Measurements from ENCODE around the gene MAML3.

The MAML3 gene

GRCh38 chr4:140157341-140157740 lies 3.4 kb upstream of the MAML3 start:
- Histone ChIP-seq H3K27me3 (ENCODE audit: insufficient read depth, poor library complexity, severe bottlenecking) (no peaks in the 10 kb centered on the region), H3K4me1 (ENCODE audit: insufficient read depth, poor library complexity, severe bottlenecking) (no peaks in the 10 kb centered on the region), H3K9me3 (ENCODE audit: severe bottlenecking) (no peaks in the 10 kb centered on the region), H3K27ac (ENCODE audit: poor library complexity, severe bottlenecking) (no peak overlapping the region), H3K36me3 (ENCODE audit: low read depth) (no peaks in the 10 kb centered on the region), H3K4me3 (ENCODE audit: severe bottlenecking) (no peak overlapping the region)
- ATAC-seq (ENCODE audit: low read depth) (no peak), DNase-seq (ENCODE audit: low spot score) (no peak)
- TF ChIP-seq, protein P1, sequence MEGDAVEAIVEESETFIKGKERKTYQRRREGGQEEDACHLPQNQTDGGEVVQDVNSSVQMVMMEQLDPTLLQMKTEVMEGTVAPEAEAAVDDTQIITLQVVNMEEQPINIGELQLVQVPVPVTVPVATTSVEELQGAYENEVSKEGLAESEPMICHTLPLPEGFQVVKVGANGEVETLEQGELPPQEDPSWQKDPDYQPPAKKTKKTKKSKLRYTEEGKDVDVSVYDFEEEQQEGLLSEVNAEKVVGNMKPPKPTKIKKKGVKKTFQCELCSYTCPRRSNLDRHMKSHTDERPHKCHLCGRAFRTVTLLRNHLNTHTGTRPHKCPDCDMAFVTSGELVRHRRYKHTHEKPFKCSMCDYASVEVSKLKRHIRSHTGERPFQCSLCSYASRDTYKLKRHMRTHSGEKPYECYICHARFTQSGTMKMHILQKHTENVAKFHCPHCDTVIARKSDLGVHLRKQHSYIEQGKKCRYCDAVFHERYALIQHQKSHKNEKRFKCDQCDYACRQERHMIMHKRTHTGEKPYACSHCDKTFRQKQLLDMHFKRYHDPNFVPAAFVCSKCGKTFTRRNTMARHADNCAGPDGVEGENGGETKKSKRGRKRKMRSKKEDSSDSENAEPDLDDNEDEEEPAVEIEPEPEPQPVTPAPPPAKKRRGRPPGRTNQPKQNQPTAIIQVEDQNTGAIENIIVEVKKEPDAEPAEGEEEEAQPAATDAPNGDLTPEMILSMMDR (IDR thresholded peaks at IDR 0.05; ENCODE audit: poor library complexity, severe bottlenecking), result no peak

GRCh38 chr4:140156529-140157171 lies 2.7 kb upstream of the MAML3 start:
- ATAC-seq (ENCODE audit: low read depth) (no peak), DNase-seq (ENCODE audit: low spot score) (no peak)
- Histone ChIP-seq H3K4me1 (ENCODE audit: insufficient read depth, poor library complexity, severe bottlenecking) (no peaks in the 10 kb centered on the region), H3K27me3 (ENCODE audit: insufficient read depth, poor library complexity, severe bottlenecking) (no peaks in the 10 kb centered on the region), H3K27ac (ENCODE audit: poor library complexity, severe bottlenecking) (no peak overlapping the region), H3K9me3 (ENCODE audit: severe bottlenecking) (no peaks in the 10 kb centered on the region), H3K36me3 (ENCODE audit: low read depth) (no peaks in the 10 kb centered on the region), H3K4me3 (ENCODE audit: severe bottlenecking) (no peak overlapping the region)
- TF ChIP-seq, protein P1 (IDR thresholded peaks at IDR 0.05; ENCODE audit: poor library complexity, severe bottlenecking), result no peak

GRCh38 chr4:140154572-140154891 lies 548 bp upstream of the MAML3 start:
- Histone ChIP-seq H3K27ac (ENCODE audit: poor library complexity, severe bottlenecking) (peak overlapping the region; percentile 15), H3K4me1 (ENCODE audit: insufficient read depth, poor library complexity, severe bottlenecking) (no peaks in the 10 kb centered on the region), H3K9me3 (ENCODE audit: severe bottlenecking) (no peaks in the 10 kb centered on the region), H3K27me3 (ENCODE audit: insufficient read depth, poor library complexity, severe bottlenecking) (no peaks in the 10 kb centered on the region), H3K36me3 (ENCODE audit: low read depth) (no peaks in the 10 kb centered on the region), H3K4me3 (ENCODE audit: severe bottlenecking) (peak overlapping the region; percentile 70)
- TF ChIP-seq, protein P1 (IDR thresholded peaks at IDR 0.05; ENCODE audit: poor library complexity, severe bottlenecking), result no peak
- ATAC-seq (ENCODE audit: low read depth) (no peak), DNase-seq (ENCODE audit: low spot score) (no peak)

- Histone ChIP-seq H3K4me1 (ENCODE audit: insufficient read depth, poor library complexity, severe bottlenecking) (no peaks in the 10 kb centered on the region), H3K27me3 (ENCODE audit: insufficient read depth, poor library complexity, severe bottlenecking) (no peaks in the 10 kb centered on the region), H3K27ac (ENCODE audit: poor library complexity, severe bottlenecking) (peak overlapping the region; percentile 15), H3K4me3 (ENCODE audit: severe bottlenecking) (peak overlapping the region; percentile 70), H3K36me3 (ENCODE audit: low read depth) (no peaks in the 10 kb centered on the region), H3K9me3 (ENCODE audit: severe bottlenecking) (no peaks in the 10 kb centered on the region)
- DNase-seq (ENCODE audit: low spot score) (no peak), ATAC-seq (ENCODE audit: low read depth) (no peak)
- TF ChIP-seq, protein P1 (IDR thresholded peaks at IDR 0.05; ENCODE audit: poor library complexity, severe bottlenecking), result no peak
Measured at GRCh38 chr4:140153419-140153717, 616 bp downstream of the MAML3 start.

DNA sequence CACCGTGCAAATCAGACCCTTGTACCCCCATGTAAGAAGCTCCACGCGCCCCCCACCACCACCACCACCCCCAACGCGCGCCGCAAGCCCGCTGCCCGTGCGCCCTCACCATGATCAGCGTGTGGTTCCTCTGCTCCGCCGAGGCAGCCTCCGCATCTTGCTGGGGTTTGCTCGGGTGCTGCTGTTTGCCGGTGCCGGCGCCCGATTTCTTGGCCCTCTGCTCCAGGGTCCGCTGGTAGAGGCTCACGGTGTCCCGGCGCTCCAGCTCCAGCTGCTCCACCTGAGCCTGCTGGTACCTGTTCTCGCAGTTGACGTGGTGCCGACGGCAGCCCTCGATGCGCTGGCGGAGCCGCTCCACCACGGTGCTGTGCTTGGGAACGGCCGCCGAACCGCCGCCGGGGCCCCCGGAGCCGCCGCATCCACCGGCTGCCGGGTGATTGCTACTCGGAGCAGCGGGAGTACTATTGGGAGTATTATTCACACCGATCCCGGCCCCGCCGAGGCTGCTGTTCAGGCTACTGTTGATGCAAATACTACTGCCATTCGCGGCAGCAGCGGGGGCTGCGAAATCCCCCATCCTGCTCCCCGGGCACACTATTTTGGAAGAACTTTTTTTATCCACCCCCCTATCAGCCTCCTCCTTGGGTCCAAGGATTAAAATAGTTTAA lies 1.1 kb downstream of the MAML3 start:
- ATAC-seq (ENCODE audit: low read depth), result peak; percentile 5; the same call in 2 of the 3 replicates
- Histone ChIP-seq H3K36me3 (ENCODE audit: low read depth) (no peaks in the 10 kb centered on the region), H3K4me1 (ENCODE audit: insufficient read depth, poor library complexity, severe bottlenecking) (no peaks in the 10 kb centered on the region), H3K9me3 (ENCODE audit: severe bottlenecking) (no peaks in the 10 kb centered on the region), H3K4me3 (ENCODE audit: severe bottlenecking) (peak overlapping the region; percentile 70), H3K27me3 (ENCODE audit: insufficient read depth, poor library complexity, severe bottlenecking) (no peaks in the 10 kb centered on the region), H3K27ac (ENCODE audit: poor library complexity, severe bottlenecking) (no peak overlapping the region)
- TF ChIP-seq, protein P1 (IDR thresholded peaks at IDR 0.05; ENCODE audit: poor library complexity, severe bottlenecking), result no peak
- DNase-seq (ENCODE audit: low spot score), result peak; percentile 62

All from RWPE2 (cell line).